GM19397 (cell line): Measurements from ENCODE around the gene SPANXN4.

ENCODE experiments used
- ATAC-seq: cut with Tn5 transposase; IDR thresholded peaks from one replicate; pipeline ENCODE4 v1.9.1; 2021; ENCODE audit warnings: mild to moderate bottlenecking, moderate library complexity; ENCODE audit not compliant: unreplicated experiment

Gene SPANXN4, protein sequence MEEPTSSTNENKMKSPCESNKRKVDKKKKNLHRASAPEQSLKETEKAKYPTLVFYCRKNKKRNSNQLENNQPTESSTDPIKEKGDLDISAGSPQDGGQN

GRCh38 chrX:143025628-143026027 lies at the start of gene SPANXN4:
Gene SPANXN4, plus strand, starts transcription at chrX:143025928. Its CDS starts 87 bp downstream, at chrX:143026015.
- ATAC-seq = no peak

- ATAC-seq = peak; percentile 88
Measured at GRCh38 chrX:142977128-142977914, 48.4 kb upstream of the SPANXN4 start.

- ATAC-seq = no peak
Measured at GRCh38 chrX:142978130-142978684, 47.5 kb upstream of the SPANXN4 start.

DNA sequence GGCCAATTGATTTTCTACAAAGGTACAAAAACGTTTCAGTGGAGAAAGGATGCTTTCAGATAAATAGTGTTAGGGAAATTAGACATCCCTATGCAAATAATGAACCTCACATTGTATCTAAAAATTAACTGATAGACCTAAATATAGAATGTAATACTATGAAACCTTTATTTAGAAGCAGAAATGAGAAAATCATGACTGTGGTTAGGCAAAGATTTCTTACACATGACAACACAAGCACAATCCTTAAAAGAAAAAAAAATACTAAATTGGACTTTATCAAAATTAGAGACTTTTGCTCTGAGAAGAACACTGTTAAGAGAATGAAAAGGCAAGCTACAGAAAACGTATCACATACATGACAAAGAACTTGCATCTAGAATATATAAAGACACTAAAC lies 43.0 kb upstream of the SPANXN4 start:
- no peak for ATAC-seq

DNA sequence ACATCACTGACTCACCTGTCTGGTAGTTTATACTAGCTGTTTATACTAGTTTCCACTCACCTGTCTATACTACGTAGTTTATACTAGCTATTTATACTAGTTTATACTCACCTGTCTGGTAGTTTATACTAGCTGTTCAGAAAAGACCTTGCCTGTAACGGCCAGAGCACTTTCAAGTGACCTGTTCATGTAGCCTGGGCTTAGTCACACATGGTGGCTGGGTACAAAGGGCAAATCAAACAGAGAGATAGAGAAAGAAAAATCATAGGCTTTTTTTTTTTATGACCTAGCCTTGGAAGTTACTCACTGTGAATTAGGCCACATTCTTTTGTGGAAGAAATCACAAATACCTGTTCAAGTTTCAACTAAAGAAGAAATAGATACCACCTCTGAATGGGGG lies 30.7 kb upstream of the SPANXN4 start:
- no peak for ATAC-seq

GRCh38 chrX:142998447-142999198 lies 27.1 kb upstream of the SPANXN4 start:
- ATAC-seq = no peak

GRCh38 chrX:142999199-142999701 lies 26.5 kb upstream of the SPANXN4 start:
- ATAC-seq = no peak

- no peak for ATAC-seq
Measured at GRCh38 chrX:143002206-143002605, 23.5 kb upstream of the SPANXN4 start.

DNA sequence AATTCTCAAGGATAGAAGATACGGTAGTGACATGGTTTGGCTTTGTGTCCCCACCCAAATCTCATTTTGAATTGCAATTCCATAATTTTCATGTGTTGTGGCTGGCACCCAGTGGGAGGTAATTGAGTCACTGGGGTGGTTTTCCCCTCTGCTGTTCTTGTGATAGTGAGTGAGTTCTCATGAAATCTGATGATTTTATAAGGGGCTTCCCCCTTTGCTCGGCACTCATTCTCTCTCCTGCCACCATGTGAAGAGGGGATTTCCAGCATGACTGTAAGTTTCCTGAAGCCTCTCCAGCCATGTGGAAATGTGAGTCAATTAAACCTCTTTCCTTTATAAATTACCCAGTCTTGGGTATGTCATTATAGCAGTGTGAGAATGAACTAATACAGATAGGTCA lies 8.5 kb upstream of the SPANXN4 start:
- ATAC-seq = no peak

DNA sequence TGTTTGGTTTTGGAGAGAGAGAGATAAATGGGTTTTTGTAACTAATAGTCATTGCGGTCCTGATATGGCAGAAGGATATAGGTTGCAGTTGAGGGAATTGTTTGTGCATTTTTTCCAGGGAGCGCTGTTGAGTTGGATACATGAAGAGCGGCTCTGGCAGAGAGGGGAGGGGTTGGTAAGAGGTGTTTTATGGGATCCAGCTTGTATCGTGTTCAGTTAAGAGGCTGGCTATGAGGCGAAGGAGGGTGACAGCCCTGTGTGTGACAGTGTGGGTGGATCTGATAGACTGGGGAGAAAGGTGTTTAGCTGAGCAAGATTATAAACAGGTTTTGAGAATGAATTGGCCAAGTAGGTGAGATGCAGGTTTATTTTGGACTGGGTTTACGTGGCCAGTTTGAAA lies 1.5 kb downstream of the SPANXN4 start:
- ATAC-seq = no peak

GRCh38 chrX:143047511-143047910 lies 21.8 kb downstream of the SPANXN4 start:
- ATAC-seq = no peak

GRCh38 chrX:143058120-143058519 lies 32.4 kb downstream of the SPANXN4 start:
- ATAC-seq = no peak

DNA sequence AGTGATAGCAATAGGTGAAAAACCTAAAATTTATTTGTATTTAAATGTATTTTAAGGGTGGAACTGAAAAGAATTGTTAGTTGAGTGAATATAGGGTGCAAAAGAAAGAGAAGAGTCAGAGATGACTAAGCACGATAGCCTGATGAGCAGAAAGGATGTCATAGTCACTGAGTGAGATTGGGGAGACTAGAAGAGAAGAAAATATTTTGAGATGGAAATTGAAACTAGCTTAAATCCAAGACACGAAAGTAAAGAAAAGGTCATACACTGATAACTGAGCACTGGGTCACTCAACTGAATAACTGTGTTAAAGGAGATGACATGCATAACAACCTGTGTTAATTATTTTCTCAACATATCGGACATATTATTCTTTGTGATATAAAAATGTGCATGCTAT lies 55.5 kb downstream of the SPANXN4 start:
- no peak for ATAC-seq

DNA sequence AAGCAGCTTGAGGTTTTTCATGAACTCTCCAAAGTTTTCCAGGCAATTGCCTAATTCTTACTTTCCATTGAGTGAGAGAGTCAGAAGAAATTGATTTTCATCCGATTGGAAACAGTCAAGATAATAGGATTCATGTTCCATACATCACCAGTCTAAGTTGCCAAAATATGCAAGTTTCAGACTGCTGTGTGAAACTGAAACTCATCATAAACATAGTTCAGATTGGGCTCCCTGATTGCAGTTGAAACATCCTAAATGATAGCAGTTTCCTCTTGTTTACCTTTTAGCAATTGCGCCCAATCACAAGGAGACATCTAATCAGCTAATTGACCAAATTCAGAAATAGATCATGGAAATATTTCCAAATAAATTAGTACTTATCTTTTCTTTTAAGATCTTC lies 56.8 kb downstream of the SPANXN4 start:
- ATAC-seq = no peak
